K562 (cell line): ENCODE measurements around the gene ZMYND8. TPM values are rescaled to one million over a fixed set of nuclear protein-coding genes. Genes with fewer than 3 reads are reported as not detected.
A peak's percentile ranks its signal among the peaks of the same experiment; 100 is the strongest.

ENCODE experiments used
- ATAC-seq: fragments of 200-7000 bp; cut with Tn5 transposase; 3 replicates; pipeline ENCODE4 v1.9.1; 2020; ENCODE audit warnings: moderate library complexity
- BruUV-seq: library from RNA; stranded (reverse); fragments of 400-500 nt; replicated peaks from 2 replicates; lab custom pipeline; 2021; lab: Mats Ljungman, UMichigan
- CTCF ChIA-PET: fragments of 300-600 bp; formaldehyde crosslinking; extraction: SDS; loops from one replicate; lab custom pipeline; 2021; ENCODE audit warnings: low intra/inter-chr PET ratio; lab: Yijun Ruan, JAX
- POLR2A ChIA-PET: fragments of 300-600, 350-650 bp; sonication (Branson Sonifier 250); formaldehyde crosslinking; extraction: SDS; loops from one replicate; lab custom pipeline; 2021; ENCODE audit warnings: antibody characterized with exemption, inconsistent platforms; lab: Yijun Ruan, JAX
- DNase-seq, 4 experiments: peaks; one replicate each; pipeline versions ENCODE4 v3.0.0 to v3.0.0-alpha.2; 2011 to 2018; ENCODE audit warnings: low spot score in 3 of 4, mixed read lengths in 3 of 4; ENCODE audit errors: extremely low read depth in 1 of 4
- FAIRE-seq: peaks from 2 replicates; lab custom pipeline; 2011; peaks lifted over from hg19 to GRCh38; lab: Jason Lieb, UNC
- H2AFZ ChIP-seq: 2 replicates; pipeline ENCODE4 v1.6.0; 2011; ENCODE audit warnings: low read depth, low read length, control low read depth, inconsistent platforms
- H3K27ac ChIP-seq: fragments of 200-600 bp; 3 replicates; pipeline ENCODE4 v1.8.0; 2011; ENCODE audit warnings: low read depth, mild to moderate bottlenecking, control low read depth, inconsistent platforms, low read length, moderate library complexity, mixed read lengths; ENCODE audit errors: extremely low read depth
- H3K27me3 ChIP-seq, 2 experiments: fragments of 300-600 bp in 1 of 2; 2 replicates in 1 of 2; 3 replicates in 1 of 2; pipeline versions ENCODE4 v1.6.0 to v1.8.0; 2011; ENCODE audit warnings: inconsistent platforms in 2 of 2, low read length in 2 of 2, mild to moderate bottlenecking in 1 of 2, mixed read lengths in 1 of 2, moderate library complexity in 1 of 2; ENCODE audit not compliant: control insufficient read depth in 2 of 2, insufficient read depth in 2 of 2
- H3K36me3 ChIP-seq: fragments of 300-600 bp; 3 replicates; pipeline ENCODE4 v1.8.0; 2011; ENCODE audit warnings: mild to moderate bottlenecking, low read length, inconsistent platforms; ENCODE audit not compliant: control insufficient read depth, insufficient read depth
- H3K4me1 ChIP-seq, 2 experiments: fragments of 200-600 bp in 1 of 2; replicated peaks in 1 of 2; 2 replicates in 1 of 2; 3 replicates in 1 of 2; pipeline versions ENCODE4 v1.5.1 to v1.8.0; 2011; ENCODE audit warnings: inconsistent platforms in 2 of 2, low read length in 2 of 2, mild to moderate bottlenecking in 1 of 2, mixed read lengths in 1 of 2, moderate library complexity in 1 of 2; ENCODE audit not compliant: control insufficient read depth in 2 of 2, insufficient read depth in 2 of 2
- H3K4me2 ChIP-seq: 2 replicates; pipeline ENCODE4 v1.6.1; 2011; ENCODE audit warnings: low read length, control low read depth, inconsistent platforms, mixed read lengths; ENCODE audit not compliant: insufficient read depth
- H3K4me3 ChIP-seq: fragments of 200-600 bp; sonication (generic), shearing (Covaris generic); 2 replicates; pipeline ENCODE4 v1.5.1; 2016; ENCODE audit warnings: control low read depth, inconsistent platforms
- H3K79me2 ChIP-seq: fragments of 200-600 bp; 3 replicates; pipeline ENCODE4 v1.8.0; 2011; ENCODE audit warnings: low read length, inconsistent platforms; ENCODE audit not compliant: control insufficient read depth, insufficient read depth
- H3K9ac ChIP-seq, 2 experiments: 2 replicates each; pipeline versions ENCODE4 v1.6.0 to v1.6.1; 2011; ENCODE audit warnings: low read depth in 2 of 2, low read length in 2 of 2, control low read depth in 1 of 2, inconsistent platforms in 1 of 2, mild to moderate bottlenecking in 1 of 2, mixed read lengths in 1 of 2; ENCODE audit not compliant: insufficient read depth in 1 of 2
- H3K9me1 ChIP-seq: one replicate; pipeline ENCODE4 v1.6.0; 2011; ENCODE audit warnings: inconsistent platforms, mild to moderate bottlenecking, low read length, moderate library complexity; ENCODE audit not compliant: control insufficient read depth, insufficient read depth
- H3K9me3 ChIP-seq: replicated peaks from 2 replicates; pipeline ENCODE4 v1.5.1; 2011; ENCODE audit warnings: low read depth, low read length, inconsistent platforms; ENCODE audit not compliant: control insufficient read depth, insufficient read depth
- H4K20me1 ChIP-seq: replicated peaks from 2 replicates; pipeline ENCODE4 v1.6.1; 2011; ENCODE audit warnings: low read length, inconsistent platforms, mixed read lengths; ENCODE audit not compliant: control insufficient read depth, insufficient read depth
- CHD1 ChIP-seq: fragments of 200-600 bp; sonication (generic); IDR thresholded peaks from one replicate; pipeline ENCODE4 v1.6.1; 2012; ENCODE audit warnings: mild to moderate bottlenecking, moderate library complexity, low read length, inconsistent platforms
- CTBP1 ChIP-seq: fragments of 450-650 bp; IDR thresholded peaks from 2 replicates; pipeline ENCODE4 v1.6.1; 2016; ENCODE audit warnings: borderline replicate concordance
- POLR2AphosphoS5 ChIP-seq: IDR thresholded peaks from 2 replicates; pipeline ENCODE4 v1.6.1; 2011; ENCODE audit warnings: mild to moderate bottlenecking, low read depth, low read length, moderate library complexity; ENCODE audit not compliant: control insufficient read depth, insufficient read depth
- SUPT5H ChIP-seq: fragments of 450-650 bp; IDR thresholded peaks from 2 replicates; pipeline ENCODE4 v1.6.1; 2016
- WGBS: fragments of 100-300 bp; shearing (Covaris generic); methylation state at CpG from one replicate; pipeline ENCODE4 v1.1.6; 2016; ENCODE audit warnings: low coverage, mixed read lengths; ENCODE audit not compliant: insufficient coverage; ENCODE audit errors: missing lambda C conversion rate; 5-methylcytosine and 5-hydroxymethylcytosine counted together
- in situ Hi-C: fragments of 300-500 bp; cut with MboI; formaldehyde crosslinking; loops from 4 replicates; pipeline ENCODE4 v1.15.0; 2018; ENCODE audit warnings: inconsistent platforms, mixed read lengths
- intact Hi-C: fragments of 100-400 bp; cut with micrococcal nuclease; formaldehyde crosslinking; loops from 2 replicates; pipeline ENCODE4 v1.14.2; 2022
- polyA plus RNA-seq, 8 experiments: library from polyadenylated mRNA; depleted of rRNA in 4 of 8; stranded (reverse) in 5 of 8; unstranded in 3 of 8; fragments of >200 nt; fragmentation: Nextera tagmentation in 2 of 8; fragmentation: Illumina TruSeq in 1 of 8; extraction: Ambion mirVana in 2 of 8; extraction: Trizol in 1 of 8; gene quantifications; 2 replicates each; pipeline versions ENCODE4 v1.2.1 to v1.2.3, GENCODE V29; 2011 to 2014; ENCODE audit warnings: inconsistent platforms in 1 of 8, missing spikeins in 1 of 8
- total RNA-seq, 7 experiments: library from RNA; depleted of rRNA in 6 of 7; stranded (reverse); fragments of >200 nt in 6 of 7; fragmentation: Illumina TruSeq in 2 of 7; extraction: Trizol in 2 of 7; gene quantifications; 2 replicates each; pipeline versions ENCODE4 v1.2.1 to v1.2.3, GENCODE V29; 2011 to 2021; ENCODE audit warnings: low replicate concordance in 1 of 7
- TF ChIP-seq, protein P1 (sequence below), 3 experiments: fragments of 200-800 bp in 1 of 3; fragments of 250-450 bp in 1 of 3; fragments of 450-650 bp in 1 of 3; sonication (Bioruptor Pico) in 1 of 3; sonication (Bioruptor generic) in 1 of 3; formaldehyde crosslinking in 1 of 3; IDR thresholded peaks; 2 replicates each; pipeline versions ENCODE4 v1.6.1 to v1.8.0; 2016 to 2022; ENCODE audit warnings: mild to moderate bottlenecking in 2 of 3, missing genetic modification characterization in 2 of 3, missing compliant biosample characterization in 1 of 3, moderate library complexity in 1 of 3
- TF ChIP-seq, protein P2 (sequence below): fragments of 250-450 bp; sonication (Bioruptor Pico); IDR thresholded peaks from 2 replicates; pipeline ENCODE4 v1.4.0; 2020; ENCODE audit warnings: mild to moderate bottlenecking, moderate library complexity, borderline replicate concordance

Gene ZMYND8
- total and polyA plus RNA-seq, 9 of the 15 experiments (the other 6 are each of a cell fraction or from before 2014, with no cell fraction given), result 31.8 to 148 (median 71.9) TPM

DNA sequence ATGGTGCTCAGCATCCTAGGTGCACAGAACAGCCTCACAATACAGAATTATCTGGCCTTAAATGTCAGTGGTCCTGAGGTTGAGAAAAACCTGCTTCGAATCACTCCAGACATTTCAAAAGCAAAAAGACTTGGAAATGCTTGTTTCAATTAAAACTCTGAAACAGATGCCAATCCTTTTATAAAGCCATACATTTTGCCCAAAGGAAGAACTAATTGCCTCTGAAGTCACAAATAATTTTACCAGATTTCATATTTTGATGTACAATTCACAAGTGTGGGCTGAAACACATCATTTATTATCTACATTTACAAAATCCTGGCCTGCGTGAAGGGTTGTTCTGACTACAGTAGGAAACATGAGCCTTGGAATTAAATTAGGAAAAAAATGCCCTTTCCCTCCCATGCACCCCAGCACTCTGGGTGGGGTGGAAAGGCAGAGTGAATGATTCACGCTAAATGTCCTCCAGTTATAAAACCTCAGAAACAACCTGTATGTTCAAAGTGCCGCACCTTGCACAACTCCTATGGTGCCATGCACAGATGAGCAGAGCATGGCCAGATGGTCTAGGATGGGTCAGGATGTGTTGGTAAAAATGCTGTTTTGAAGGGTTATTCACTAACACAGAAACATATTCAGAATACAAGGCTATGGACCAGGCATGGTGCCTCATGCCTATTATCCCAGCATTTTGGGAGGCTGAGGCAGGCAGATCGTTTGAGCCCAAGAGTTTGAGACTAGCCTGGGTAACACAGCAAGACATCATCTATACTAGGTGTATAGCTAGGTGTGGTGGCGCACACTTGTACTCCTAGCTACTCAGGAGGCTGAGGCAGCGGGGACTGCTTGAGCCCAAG, 87.0 kb downstream of the ZMYND8 start (continued):
- TF ChIP-seq, protein P1, sequence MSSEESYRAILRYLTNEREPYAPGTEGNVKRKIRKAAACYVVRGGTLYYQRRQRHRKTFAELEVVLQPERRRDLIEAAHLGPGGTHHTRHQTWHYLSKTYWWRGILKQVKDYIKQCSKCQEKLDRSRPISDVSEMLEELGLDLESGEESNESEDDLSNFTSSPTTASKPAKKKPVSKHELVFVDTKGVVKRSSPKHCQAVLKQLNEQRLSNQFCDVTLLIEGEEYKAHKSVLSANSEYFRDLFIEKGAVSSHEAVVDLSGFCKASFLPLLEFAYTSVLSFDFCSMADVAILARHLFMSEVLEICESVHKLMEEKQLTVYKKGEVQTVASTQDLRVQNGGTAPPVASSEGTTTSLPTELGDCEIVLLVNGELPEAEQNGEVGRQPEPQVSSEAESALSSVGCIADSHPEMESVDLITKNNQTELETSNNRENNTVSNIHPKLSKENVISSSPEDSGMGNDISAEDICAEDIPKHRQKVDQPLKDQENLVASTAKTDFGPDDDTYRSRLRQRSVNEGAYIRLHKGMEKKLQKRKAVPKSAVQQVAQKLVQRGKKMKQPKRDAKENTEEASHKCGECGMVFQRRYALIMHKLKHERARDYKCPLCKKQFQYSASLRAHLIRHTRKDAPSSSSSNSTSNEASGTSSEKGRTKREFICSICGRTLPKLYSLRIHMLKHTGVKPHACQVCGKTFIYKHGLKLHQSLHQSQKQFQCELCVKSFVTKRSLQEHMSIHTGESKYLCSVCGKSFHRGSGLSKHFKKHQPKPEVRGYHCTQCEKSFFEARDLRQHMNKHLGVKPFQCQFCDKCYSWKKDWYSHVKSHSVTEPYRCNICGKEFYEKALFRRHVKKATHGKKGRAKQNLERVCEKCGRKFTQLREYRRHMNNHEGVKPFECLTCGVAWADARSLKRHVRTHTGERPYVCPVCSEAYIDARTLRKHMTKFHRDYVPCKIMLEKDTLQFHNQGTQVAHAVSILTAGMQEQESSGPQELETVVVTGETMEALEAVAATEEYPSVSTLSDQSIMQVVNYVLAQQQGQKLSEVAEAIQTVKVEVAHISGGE (CRISPR knock-in tag; IDR thresholded peaks at IDR 0.05), result peak in 1 of 3 experiments; percentile 77; a peak in 2 of 6 replicates
- no peak for TF ChIP-seq CTBP1
- no peak for TF ChIP-seq CHD1

GRCh38 chr20:47267621-47268020, 88.9 kb downstream of the ZMYND8 start:
- no peak for FAIRE-seq
- peaks cover 92% of the 10 kb centered on the region for H3K79me2 ChIP-seq
- peaks cover 53% of the 10 kb centered on the region for H4K20me1 ChIP-seq
- TF ChIP-seq SUPT5H (peak; percentile 17; the same call in 1 of the 2 replicates), POLR2AphosphoS5 (0 out of 2 replicates have a peak, but pooled peaks have one; percentile 14)
- TF ChIP-seq, protein P2, sequence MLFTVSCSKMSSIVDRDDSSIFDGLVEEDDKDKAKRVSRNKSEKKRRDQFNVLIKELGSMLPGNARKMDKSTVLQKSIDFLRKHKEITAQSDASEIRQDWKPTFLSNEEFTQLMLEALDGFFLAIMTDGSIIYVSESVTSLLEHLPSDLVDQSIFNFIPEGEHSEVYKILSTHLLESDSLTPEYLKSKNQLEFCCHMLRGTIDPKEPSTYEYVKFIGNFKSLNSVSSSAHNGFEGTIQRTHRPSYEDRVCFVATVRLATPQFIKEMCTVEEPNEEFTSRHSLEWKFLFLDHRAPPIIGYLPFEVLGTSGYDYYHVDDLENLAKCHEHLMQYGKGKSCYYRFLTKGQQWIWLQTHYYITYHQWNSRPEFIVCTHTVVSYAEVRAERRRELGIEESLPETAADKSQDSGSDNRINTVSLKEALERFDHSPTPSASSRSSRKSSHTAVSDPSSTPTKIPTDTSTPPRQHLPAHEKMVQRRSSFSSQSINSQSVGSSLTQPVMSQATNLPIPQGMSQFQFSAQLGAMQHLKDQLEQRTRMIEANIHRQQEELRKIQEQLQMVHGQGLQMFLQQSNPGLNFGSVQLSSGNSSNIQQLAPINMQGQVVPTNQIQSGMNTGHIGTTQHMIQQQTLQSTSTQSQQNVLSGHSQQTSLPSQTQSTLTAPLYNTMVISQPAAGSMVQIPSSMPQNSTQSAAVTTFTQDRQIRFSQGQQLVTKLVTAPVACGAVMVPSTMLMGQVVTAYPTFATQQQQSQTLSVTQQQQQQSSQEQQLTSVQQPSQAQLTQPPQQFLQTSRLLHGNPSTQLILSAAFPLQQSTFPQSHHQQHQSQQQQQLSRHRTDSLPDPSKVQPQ (CRISPR knock-in tag), result no peak
- TF ChIP-seq, protein P1 (CRISPR knock-in tag; IDR thresholded peaks at IDR 0.05), result peak in 1 of 3 experiments; percentile 84; a peak in 2 of 6 replicates
- TF ChIP-seq, all 486 proteins: peak for 3
- Histone ChIP-seq H3K4me3 (no peak overlapping the region), H3K27me3 (no peaks in the 10 kb centered on the region), H3K9ac (peak overlapping the region in 1 of 2 experiments; percentile 48; a peak in 1 of 4 replicates), H3K9me3 (no peaks in the 10 kb centered on the region), H3K36me3 (peaks cover 91% of the 10 kb centered on the region), H3K4me2 (no peak overlapping the region), H3K27ac (no peak overlapping the region), H3K4me1 (no peaks in the 10 kb centered on the region), H3K9me1 (peaks cover 3% of the 10 kb centered on the region), H2AFZ (no peak overlapping the region)
- WGBS, result 83% methylated on average over 5 of the region's 5 CpGs
- DNase-seq (no peak), ATAC-seq (no peak)
- CTCF ChIA-PET, result no interaction called here
- intact Hi-C loops, result no loop called here
- no TSS peak for BruUV-seq
- in situ Hi-C loops, result no loop called here
- POLR2A ChIA-PET, result no interaction called here
